HCT116 (cell line): ENCODE measurements around the gene SEPHS2. TPM values are rescaled to one million over a fixed set of nuclear protein-coding genes. Genes with fewer than 3 reads are reported as not detected.
"Not testable (repeated sequence)": the region's sequence is repeated elsewhere in the genome, so short reads cannot be mapped to it uniquely, and the experiment has no call there.

Source experiments
- ATAC-seq: fragments of 200-7000 bp; cut with Tn5 transposase; 2 replicates; pipeline ENCODE4 v1.9.1; 2020; ENCODE audit warnings: mild to moderate bottlenecking, moderate library complexity
- BruUV-seq: library from RNA; stranded (reverse); fragments of 400-500 nt; replicated peaks from 2 replicates; lab custom pipeline; 2021; lab: Mats Ljungman, UMichigan
- CTCF ChIA-PET: fragments of 300-600 bp; sonication (Branson Sonifier 250); formaldehyde crosslinking; loops from one replicate; lab custom pipeline; 2021; ENCODE audit warnings: antibody characterized with exemption; lab: Charles Lee
- POLR2A ChIA-PET: fragments of 300-600, 350-600 bp; sonication (Branson Sonifier 250); formaldehyde crosslinking; loops from one replicate; lab custom pipeline; 2021; ENCODE audit warnings: antibody characterized with exemption; lab: Charles Lee
- RAD21 ChIA-PET, 2 experiments: fragments of 300-600 bp; sonication (Branson Sonifier 250); formaldehyde crosslinking; loops; one replicate each; lab custom pipeline; 2023; ENCODE audit warnings: low total read pairs in 2 of 2; ENCODE audit not compliant: uncharacterized antibody in 2 of 2, unreplicated experiment in 2 of 2, low non-redundant PET in 1 of 2; lab: Charles Lee
- DNase-seq: peaks from one replicate; pipeline ENCODE4 v3.0.0-alpha.2; 2010; ENCODE audit warnings: low read depth, low spot score
- H2AFZ ChIP-seq: fragments of 200-600 bp; shearing (Covaris generic), sonication (generic); 2 replicates; pipeline ENCODE4 v1.6.1; 2017; ENCODE audit warnings: low read depth, mixed run types, mixed read lengths, antibody characterized with exemption, low read length; ENCODE audit not compliant: poor library complexity, severe bottlenecking
- H3K27ac ChIP-seq: 2 replicates; pipeline ENCODE4 v1.5.1; 2012; ENCODE audit warnings: low read depth, low read length
- H3K27me3 ChIP-seq: fragments of 200-600 bp; sonication (generic); 2 replicates; pipeline ENCODE4 v1.6.1; 2016; ENCODE audit warnings: mixed run types, low read length, mixed read lengths; ENCODE audit not compliant: insufficient read depth
- H3K36me3 ChIP-seq, 2 experiments: fragments of 200-500 bp in 1 of 2; fragments of 200-600 bp in 1 of 2; sonication (Bioruptor generic) in 1 of 2; sonication (generic) in 1 of 2; 2 replicates each; pipeline versions ENCODE4 v1.5.1 to v1.6.1; 2014 to 2016; ENCODE audit warnings: low read length in 2 of 2, inconsistent platforms in 1 of 2, mixed read lengths in 1 of 2, mixed run types in 1 of 2; ENCODE audit not compliant: insufficient read depth in 2 of 2, control insufficient read depth in 1 of 2
- H3K4me1 ChIP-seq, 2 experiments: fragments of 200-600 bp in 1 of 2; sonication (generic) in 1 of 2; 2 replicates each; pipeline versions ENCODE4 v1.5.1 to v1.6.1; 2012 to 2017; ENCODE audit warnings: low read length in 2 of 2, inconsistent platforms in 1 of 2, mild to moderate bottlenecking in 1 of 2, mixed read lengths in 1 of 2, mixed run types in 1 of 2, moderate library complexity in 1 of 2; ENCODE audit not compliant: insufficient read depth in 2 of 2, control insufficient read depth in 1 of 2
- H3K4me2 ChIP-seq: fragments of 200-600 bp; sonication (generic); 2 replicates; pipeline ENCODE4 v1.6.1; 2017; ENCODE audit warnings: mixed run types, low read length, mixed read lengths
- H3K4me3 ChIP-seq, 2 experiments: fragments of 200-600 bp in 1 of 2; sonication (generic) in 1 of 2; replicated peaks in 1 of 2; 2 replicates each; pipeline ENCODE4 v1.5.1; 2011 to 2016; ENCODE audit warnings: low read length in 2 of 2, control low read depth in 1 of 2, low read depth in 1 of 2, mild to moderate bottlenecking in 1 of 2, mixed read lengths in 1 of 2, mixed run types in 1 of 2
- H3K79me2 ChIP-seq: fragments of 200-600 bp; sonication (generic); 2 replicates; pipeline ENCODE4 v1.6.1; 2017; ENCODE audit warnings: mild to moderate bottlenecking, mixed run types, low read length, moderate library complexity, mixed read lengths; ENCODE audit not compliant: insufficient read depth
- H3K9ac ChIP-seq: fragments of 200-600 bp; sonication (generic); 2 replicates; pipeline ENCODE4 v1.6.1; 2016; ENCODE audit warnings: low read length, mixed read lengths
- H3K9me2 ChIP-seq: fragments of 200-600 bp; sonication (generic), shearing (Covaris generic); 2 replicates; pipeline ENCODE4 v1.6.1; 2017; ENCODE audit warnings: mixed run types, mild to moderate bottlenecking, moderate library complexity; ENCODE audit not compliant: insufficient read depth
- H3K9me3 ChIP-seq, 2 experiments: fragments of 200-500 bp in 1 of 2; fragments of 200-600 bp in 1 of 2; sonication (Bioruptor generic) in 1 of 2; sonication (generic) in 1 of 2; 2 replicates each; pipeline ENCODE4 v1.6.1; 2014 to 2017; ENCODE audit warnings: low read length in 2 of 2, mixed read lengths in 2 of 2, inconsistent platforms in 1 of 2, low read depth in 1 of 2, mild to moderate bottlenecking in 1 of 2, mixed run types in 1 of 2, moderate library complexity in 1 of 2; ENCODE audit not compliant: control insufficient read depth in 1 of 2, insufficient read depth in 1 of 2
- H4K20me1 ChIP-seq: fragments of 200-600 bp; sonication (generic), shearing (Covaris generic); 2 replicates; pipeline ENCODE4 v1.6.1; 2017; ENCODE audit warnings: mixed run types, mild to moderate bottlenecking, moderate library complexity; ENCODE audit not compliant: insufficient read depth
- CBX3 ChIP-seq: IDR thresholded peaks from 2 replicates; pipeline ENCODE4 v1.6.1; 2012; ENCODE audit warnings: low read depth
- ELF1 ChIP-seq: IDR thresholded peaks from 2 replicates; pipeline ENCODE4 v1.6.1; 2012; ENCODE audit warnings: low read depth, borderline replicate concordance
- EZH2phosphoT487 ChIP-seq: fragments of 200-600 bp; IDR thresholded peaks from 2 replicates; pipeline ENCODE4 v1.6.1; 2018; ENCODE audit warnings: antibody characterized with exemption, borderline replicate concordance
- YY1 ChIP-seq: IDR thresholded peaks from 2 replicates; pipeline ENCODE4 v1.6.1; 2011; ENCODE audit warnings: low read length, low read depth, moderate library complexity, mild to moderate bottlenecking; ENCODE audit not compliant: insufficient replicate concordance; ENCODE audit errors: extremely low read depth
- ZFX ChIP-seq: fragments of 450-650 bp; IDR thresholded peaks from 2 replicates; pipeline ENCODE4 v1.6.1; 2017
- intact Hi-C: fragments of 100-400 bp; cut with micrococcal nuclease; formaldehyde crosslinking; loops from 2 replicates; pipeline ENCODE4 v1.10.0; 2022
- total RNA-seq: library from RNA; stranded (reverse); gene quantifications from one replicate; pipeline ENCODE4 v1.2.1, GENCODE V29; 2021; ENCODE audit not compliant: unreplicated experiment
- TF ChIP-seq, protein P1 (sequence below): IDR thresholded peaks from 2 replicates; pipeline ENCODE4 v1.6.1; 2012
- TF ChIP-seq, protein P2 (sequence below): IDR thresholded peaks from 2 replicates; pipeline ENCODE4 v1.6.1; 2012
- TF ChIP-seq, protein P3 (sequence below): IDR thresholded peaks from 2 replicates; pipeline ENCODE4 v1.6.1; 2011; ENCODE audit warnings: mild to moderate bottlenecking, low read length, moderate library complexity; ENCODE audit not compliant: insufficient replicate concordance; ENCODE audit errors: extremely low read depth

The SEPHS2 gene
- total RNA-seq, 1 experiment from 2014 or later, result 51.3 TPM

DNA sequence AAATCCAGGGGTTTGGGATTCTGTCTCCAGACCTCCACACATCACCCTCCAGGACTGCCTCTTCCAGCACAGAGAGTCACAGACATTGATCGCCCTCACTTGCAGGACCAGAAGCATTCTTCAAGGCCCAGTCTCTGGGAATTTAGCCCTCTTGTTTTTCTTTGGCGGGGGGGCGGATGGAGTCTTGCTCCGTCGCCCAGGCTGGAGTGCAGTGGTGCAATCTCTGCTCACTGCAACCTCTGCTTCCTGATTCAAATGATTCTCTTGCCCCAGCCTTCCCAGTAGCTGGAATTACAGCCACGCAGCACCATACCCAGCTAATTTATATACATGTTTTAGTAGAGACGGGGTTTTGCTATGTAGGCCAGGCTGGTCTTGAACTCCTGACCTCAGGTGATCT is 18.4 kb upstream of the SEPHS2 start:
- ChIA-PET RAD21 (no interaction called here), CTCF (no interaction called here), POLR2A (interaction anchor here (0.6 kb wide), 1 partner anchor 34 kb away, joined by 3 read pairs; no protein-coding TSS in a partner anchor)
- intact Hi-C loops, result no loop called here
- H3K27me3 ChIP-seq, result no peaks in the 10 kb centered on the region
- H3K4me2 ChIP-seq, result no peak overlapping the region
- DNase-seq, result no peak
- H2AFZ ChIP-seq, result no peak overlapping the region
- TF ChIP-seq ELF1 (no peak), EZH2phosphoT487 (no peak), YY1 (no peak), ZFX (no peak), CBX3 (no peak)
- TF ChIP-seq, protein P1, sequence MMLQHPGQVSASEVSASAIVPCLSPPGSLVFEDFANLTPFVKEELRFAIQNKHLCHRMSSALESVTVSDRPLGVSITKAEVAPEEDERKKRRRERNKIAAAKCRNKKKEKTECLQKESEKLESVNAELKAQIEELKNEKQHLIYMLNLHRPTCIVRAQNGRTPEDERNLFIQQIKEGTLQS, result no peak
- TF ChIP-seq, protein P2, sequence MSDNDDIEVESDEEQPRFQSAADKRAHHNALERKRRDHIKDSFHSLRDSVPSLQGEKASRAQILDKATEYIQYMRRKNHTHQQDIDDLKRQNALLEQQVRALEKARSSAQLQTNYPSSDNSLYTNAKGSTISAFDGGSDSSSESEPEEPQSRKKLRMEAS, result no peak
- TF ChIP-seq, protein P3, sequence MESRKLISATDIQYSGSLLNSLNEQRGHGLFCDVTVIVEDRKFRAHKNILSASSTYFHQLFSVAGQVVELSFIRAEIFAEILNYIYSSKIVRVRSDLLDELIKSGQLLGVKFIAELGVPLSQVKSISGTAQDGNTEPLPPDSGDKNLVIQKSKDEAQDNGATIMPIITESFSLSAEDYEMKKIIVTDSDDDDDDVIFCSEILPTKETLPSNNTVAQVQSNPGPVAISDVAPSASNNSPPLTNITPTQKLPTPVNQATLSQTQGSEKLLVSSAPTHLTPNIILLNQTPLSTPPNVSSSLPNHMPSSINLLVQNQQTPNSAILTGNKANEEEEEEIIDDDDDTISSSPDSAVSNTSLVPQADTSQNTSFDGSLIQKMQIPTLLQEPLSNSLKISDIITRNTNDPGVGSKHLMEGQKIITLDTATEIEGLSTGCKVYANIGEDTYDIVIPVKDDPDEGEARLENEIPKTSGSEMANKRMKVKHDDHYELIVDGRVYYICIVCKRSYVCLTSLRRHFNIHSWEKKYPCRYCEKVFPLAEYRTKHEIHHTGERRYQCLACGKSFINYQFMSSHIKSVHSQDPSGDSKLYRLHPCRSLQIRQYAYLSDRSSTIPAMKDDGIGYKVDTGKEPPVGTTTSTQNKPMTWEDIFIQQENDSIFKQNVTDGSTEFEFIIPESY, result no peak
- H3K79me2 ChIP-seq, result no peaks in the 10 kb centered on the region
- no peak overlapping the region for H3K9ac ChIP-seq
- H4K20me1 ChIP-seq, result no peaks in the 10 kb centered on the region
- ATAC-seq, result no peak
- no peaks in the 10 kb centered on the region for H3K36me3 ChIP-seq
- no peaks in the 10 kb centered on the region for H3K9me2 ChIP-seq
- H3K4me1 ChIP-seq, result no peaks in the 10 kb centered on the region
- H3K4me3 ChIP-seq, result no peak overlapping the region
- no TSS peak for BruUV-seq
- H3K27ac ChIP-seq, result no peak overlapping the region
- H3K9me3 ChIP-seq, result no peaks in the 10 kb centered on the region

DNA sequence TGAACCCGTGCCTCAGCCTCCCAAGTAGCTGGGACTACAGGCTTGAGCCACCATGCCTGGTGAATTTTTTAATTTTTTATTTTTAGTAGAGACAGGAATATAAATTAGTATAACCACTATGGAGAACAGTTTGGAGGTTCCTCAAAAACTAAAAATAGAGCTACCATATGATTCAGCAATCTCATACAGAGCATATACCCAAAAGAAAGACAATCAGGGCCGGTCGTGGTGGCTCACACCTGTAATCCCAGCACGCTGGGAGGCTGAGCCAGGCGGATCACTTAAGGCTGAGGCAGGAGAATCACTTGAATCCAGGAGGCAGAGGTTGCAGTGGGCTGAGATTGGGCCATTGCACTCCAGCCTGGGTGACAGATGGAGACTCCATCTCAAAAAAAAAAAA is 15.8 kb upstream of the SEPHS2 start:
- H2AFZ ChIP-seq, POLR2A ChIA-PET, H3K9me2 ChIP-seq, H3K79me2 ChIP-seq, H3K9me3 ChIP-seq, BruUV-seq, intact Hi-C loops, H3K27me3 ChIP-seq, H3K36me3 ChIP-seq, ATAC-seq, H3K9ac ChIP-seq, RAD21 ChIA-PET, H3K4me3 ChIP-seq, H4K20me1 ChIP-seq, H3K27ac ChIP-seq, H3K4me1 ChIP-seq, H3K4me2 ChIP-seq, DNase-seq: not testable (repeated sequence)
- CTCF ChIA-PET, result interaction anchor here (1.1 to 1.6 kb wide), 3 partner anchors 11 to 32 kb away, joined by 3 read pairs; partner anchors contain the start of gene DCTPP1
